Endothelial cell (in vitro differentiated cells): ENCODE measurements around the gene SBF2. TPM values are rescaled to one million over a fixed set of nuclear protein-coding genes. Genes with fewer than 3 reads are reported as not detected.

ENCODE experiments used
- DNase-seq: peaks from one replicate; pipeline ENCODE4 v3.0.0; 2021; ENCODE audit warnings: low spot score
- H3K27ac Mint-ChIP-seq: one replicate; pipeline ENCODE4 v1.8.0; 2021; ENCODE audit warnings: mixed read lengths, inconsistent platforms; ENCODE audit not compliant: unreplicated experiment
- H3K27me3 Mint-ChIP-seq: one replicate; pipeline ENCODE4 v1.8.0; 2021; ENCODE audit warnings: mild to moderate bottlenecking, moderate library complexity, mixed read lengths, inconsistent platforms; ENCODE audit not compliant: unreplicated experiment
- H3K36me3 Mint-ChIP-seq: one replicate; pipeline ENCODE4 v1.8.0; 2021; ENCODE audit warnings: mild to moderate bottlenecking, low read depth, mixed read lengths, inconsistent platforms; ENCODE audit not compliant: unreplicated experiment
- H3K4me1 Mint-ChIP-seq: one replicate; pipeline ENCODE4 v1.8.0; 2021; ENCODE audit warnings: mild to moderate bottlenecking, mixed read lengths, inconsistent platforms; ENCODE audit not compliant: unreplicated experiment
- H3K4me3 Mint-ChIP-seq: one replicate; pipeline ENCODE4 v1.8.0; 2021; ENCODE audit warnings: mild to moderate bottlenecking, mixed read lengths, inconsistent platforms; ENCODE audit not compliant: unreplicated experiment
- H3K9me3 Mint-ChIP-seq: one replicate; pipeline ENCODE4 v1.8.0; 2021; ENCODE audit warnings: mixed read lengths, inconsistent platforms; ENCODE audit not compliant: unreplicated experiment
- CTCF ChIP-seq: fragments of 200-600 bp; sonication (generic); IDR thresholded peaks from one replicate; pipeline ENCODE4 v1.5.0; 2021; ENCODE audit warnings: antibody characterized with exemption; ENCODE audit not compliant: unreplicated experiment
- total RNA-seq: library from RNA; stranded (reverse); fragmentation: NEBNext Ultra II Directional; extraction: Animal tissue kit (Norgen Biotek cat#: 25700); gene quantifications from one replicate; pipeline ENCODE4 v1.2.1, GENCODE V29; 2021; ENCODE audit not compliant: unreplicated experiment

SBF2 gene
- total RNA-seq, 1 donor from 2014 or later = 40.8 TPM

DNA sequence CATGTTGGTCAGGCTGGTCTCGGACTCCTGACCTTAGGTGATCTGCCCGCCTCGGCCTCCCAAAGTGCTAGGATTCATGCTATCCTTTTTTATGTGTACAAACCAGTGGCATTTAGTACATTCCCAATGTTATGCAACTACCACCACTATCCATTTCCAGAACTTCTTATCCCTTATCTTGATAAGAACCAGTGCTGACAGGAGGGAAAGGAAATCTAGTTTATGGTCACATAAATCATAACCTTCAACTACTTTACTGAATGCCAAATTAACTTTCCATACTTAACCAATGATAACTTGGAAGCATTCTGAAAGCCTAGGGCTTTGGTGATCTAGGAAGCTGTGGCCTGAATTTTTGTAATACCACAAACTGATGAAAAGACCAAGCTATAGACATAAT lies 459.7 kb downstream of the SBF2 start:
- Mint-ChIP-seq H3K4me1 (no peaks in the 10 kb centered on the region), H3K27me3 (no peaks in the 10 kb centered on the region), H3K36me3 (peaks cover 6% of the 10 kb centered on the region), H3K9me3 (no peaks in the 10 kb centered on the region), H3K4me3 (no peak overlapping the region), H3K27ac (no peak overlapping the region)
- DNase-seq = no peak
- no peak for TF ChIP-seq CTCF

GRCh38 chr11:9831122-9831521 lies 462.9 kb downstream of the SBF2 start:
- H3K4me3 Mint-ChIP-seq = no peak overlapping the region

GRCh38 chr11:9827708-9828107 lies 466.3 kb downstream of the SBF2 start:
- no peaks in the 10 kb centered on the region for H3K36me3 Mint-ChIP-seq

More at GRCh38 chr11:9831122-9831521, 462.9 kb downstream of the SBF2 start:
- H3K27ac Mint-ChIP-seq = no peak overlapping the region
- no peak for DNase-seq
- TF ChIP-seq CTCF = no peak
- H3K9me3 Mint-ChIP-seq = no peaks in the 10 kb centered on the region
- H3K27me3 Mint-ChIP-seq = no peaks in the 10 kb centered on the region
- H3K4me1 Mint-ChIP-seq = peaks cover 4% of the 10 kb centered on the region
- no peaks in the 10 kb centered on the region for H3K36me3 Mint-ChIP-seq

GRCh38 chr11:9826390-9826789 lies 467.6 kb downstream of the SBF2 start:
- no peak overlapping the region for H3K4me3 Mint-ChIP-seq
- no peak for TF ChIP-seq CTCF

More at GRCh38 chr11:9827708-9828107, 466.3 kb downstream of the SBF2 start:
- H3K4me1 Mint-ChIP-seq = peaks cover 4% of the 10 kb centered on the region
- no peak for DNase-seq
- H3K27ac Mint-ChIP-seq = no peak overlapping the region
- TF ChIP-seq CTCF = no peak
- H3K27me3 Mint-ChIP-seq = peaks cover 2% of the 10 kb centered on the region
- no peaks in the 10 kb centered on the region for H3K9me3 Mint-ChIP-seq
- H3K4me3 Mint-ChIP-seq = no peak overlapping the region

DNA sequence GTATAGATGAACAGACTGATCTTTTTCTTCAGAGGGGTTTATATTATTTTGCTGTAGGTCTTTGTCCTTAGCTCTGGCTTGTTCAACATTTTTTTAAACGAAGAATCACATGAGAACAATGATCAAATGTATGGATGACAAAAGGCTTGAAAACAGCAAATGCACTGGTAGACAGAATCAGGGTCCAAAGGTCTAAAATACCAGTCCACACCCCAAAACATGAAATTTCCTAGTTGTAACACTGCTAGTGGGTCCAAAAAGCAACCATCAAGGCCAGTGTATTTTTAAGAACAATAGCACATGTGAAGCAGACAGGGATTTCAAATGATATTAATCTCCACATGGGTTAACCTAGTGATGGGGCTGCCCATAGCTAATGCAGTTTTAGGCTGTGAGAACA lies 468.1 kb downstream of the SBF2 start:
- H3K27ac Mint-ChIP-seq = no peak overlapping the region
- no peaks in the 10 kb centered on the region for H3K36me3 Mint-ChIP-seq
- H3K27me3 Mint-ChIP-seq = peaks cover 2% of the 10 kb centered on the region
- no peak for TF ChIP-seq CTCF
- H3K9me3 Mint-ChIP-seq = no peaks in the 10 kb centered on the region
- H3K4me3 Mint-ChIP-seq = no peak overlapping the region
- no peak for DNase-seq
- H3K4me1 Mint-ChIP-seq = peaks cover 4% of the 10 kb centered on the region

More at GRCh38 chr11:9826390-9826789, 467.6 kb downstream of the SBF2 start:
- no peaks in the 10 kb centered on the region for H3K36me3 Mint-ChIP-seq
- peaks cover 4% of the 10 kb centered on the region for H3K4me1 Mint-ChIP-seq
- H3K27me3 Mint-ChIP-seq = peaks cover 2% of the 10 kb centered on the region
- DNase-seq = no peak
- no peaks in the 10 kb centered on the region for H3K9me3 Mint-ChIP-seq
- no peak overlapping the region for H3K27ac Mint-ChIP-seq
